ENCODE results near the gene BAHD1. TPM values are rescaled to one million over a fixed set of nuclear protein-coding genes. Genes with fewer than 3 reads are reported as not detected.

Gene BAHD1
- total RNA-seq, 1 experiment from 2014 or later, result 26.7 TPM

- no peak for DNase-seq (ENCODE audit: low spot score)
These were observed 16.2 kb upstream of the BAHD1 start for GRCh38 chr15:40424483-40425115.

- DNase-seq (ENCODE audit: low spot score), result no peak
These were observed 15.1 kb upstream of the BAHD1 start for GRCh38 chr15:40425681-40426080.

GRCh38 chr15:40427188-40427587 is 13.6 kb upstream of the BAHD1 start:
- DNase-seq (ENCODE audit: low spot score), result no peak

- DNase-seq (ENCODE audit: low spot score), result no peak
These were observed 12.6 kb upstream of the BAHD1 start for GRCh38 chr15:40428185-40428584.

GRCh38 chr15:40429068-40429710 is 11.6 kb upstream of the BAHD1 start:
- DNase-seq (ENCODE audit: low spot score), result no peak

- DNase-seq (ENCODE audit: low spot score), result peak; percentile 78
These were observed 10.4 kb upstream of the BAHD1 start for GRCh38 chr15:40430271-40430805.

- no peak for DNase-seq (ENCODE audit: low spot score)
These were observed 5.6 kb upstream of the BAHD1 start for GRCh38 chr15:40435023-40435709.

GRCh38 chr15:40435710-40436089 is 5.1 kb upstream of the BAHD1 start:
- no peak for DNase-seq (ENCODE audit: low spot score)

- DNase-seq (ENCODE audit: low spot score), result no peak
These were observed 4.4 kb upstream of the BAHD1 start for GRCh38 chr15:40436116-40436891.

- DNase-seq (ENCODE audit: low spot score), result no peak
These were observed 3.6 kb upstream of the BAHD1 start for GRCh38 chr15:40436892-40437751.

GRCh38 chr15:40437752-40438687 is 2.7 kb upstream of the BAHD1 start:
- peak; percentile 41 for DNase-seq (ENCODE audit: low spot score)

- no peak for DNase-seq (ENCODE audit: low spot score)
These were observed 2.0 kb upstream of the BAHD1 start for GRCh38 chr15:40438712-40439111.

GRCh38 chr15:40439461-40439959 is 1.2 kb upstream of the BAHD1 start:
- DNase-seq (ENCODE audit: low spot score), result peak; percentile 47

GRCh38 chr15:40439960-40440742 is 602 bp upstream of the BAHD1 start:
- DNase-seq (ENCODE audit: low spot score), result peak; percentile 68

- DNase-seq (ENCODE audit: low spot score), result no peak
These were observed 1.1 kb downstream of the BAHD1 start for GRCh38 chr15:40441565-40442531.

GRCh38 chr15:40443255-40443654 is 2.5 kb downstream of the BAHD1 start:
- DNase-seq (ENCODE audit: low spot score), result no peak

GRCh38 chr15:40443846-40444245 is 3.1 kb downstream of the BAHD1 start:
- DNase-seq (ENCODE audit: low spot score), result no peak

GRCh38 chr15:40444736-40445135 is 4.0 kb downstream of the BAHD1 start:
- no peak for DNase-seq (ENCODE audit: low spot score)
